HepG2 (cell line): ENCODE data around the gene MSMP. TPM values are rescaled to one million over a fixed set of nuclear protein-coding genes. Genes with fewer than 3 reads are reported as not detected.

Experiments
- GATAD2A ChIP-seq: IDR thresholded peaks from 2 replicates; pipeline ENCODE4 v1.6.1; 2016
- JUNB ChIP-seq: sonication (generic); formaldehyde crosslinking; IDR thresholded peaks from 2 replicates; pipeline ENCODE4 v1.8.0; 2022; ENCODE audit warnings: missing genetic modification reagents, mild to moderate bottlenecking, borderline replicate concordance
- NCOA2 ChIP-seq: sonication (generic); formaldehyde crosslinking; IDR thresholded peaks from 2 replicates; pipeline ENCODE4 v1.8.0; 2022; ENCODE audit warnings: inconsistent platforms
- NONO ChIP-seq, 2 experiments: fragments of 450-650 bp in 1 of 2; sonication (generic) in 1 of 2; formaldehyde crosslinking in 1 of 2; IDR thresholded peaks in 1 of 2; conservative IDR thresholded peaks in 1 of 2; 2 replicates each; pipeline versions ENCODE4 v1.6.1 to v1.8.0; 2017 to 2022; ENCODE audit warnings: mild to moderate bottlenecking in 1 of 2, missing genetic modification reagents in 1 of 2, moderate library complexity in 1 of 2
- ONECUT2 ChIP-seq: sonication (generic); formaldehyde crosslinking; IDR thresholded peaks from 2 replicates; pipeline ENCODE4 v1.4.0; 2020; ENCODE audit warnings: missing genetic modification reagents
- POLR2G ChIP-seq: fragments of 200-400 bp; formaldehyde crosslinking; IDR thresholded peaks from 2 replicates; pipeline ENCODE4 v1.6.1; 2018; ENCODE audit warnings: mild to moderate bottlenecking, low read depth, low read length, moderate library complexity
- RCOR2 ChIP-seq: IDR thresholded peaks from 2 replicates; pipeline ENCODE4 v1.6.1; 2016; ENCODE audit warnings: missing biosample characterization, missing genetic modification reagents
- SIN3B ChIP-seq: fragments of 150-350 bp; IDR thresholded peaks from 2 replicates; pipeline ENCODE4 v1.6.1; 2014; ENCODE audit warnings: low read length
- WIZ ChIP-seq: sonication (generic); formaldehyde crosslinking; IDR thresholded peaks from 2 replicates; pipeline ENCODE4 v1.5.1; 2020; ENCODE audit warnings: mild to moderate bottlenecking, missing genetic modification reagents
- ZMAT3 ChIP-seq: sonication (generic); formaldehyde crosslinking; conservative IDR thresholded peaks from 2 replicates; pipeline ENCODE4 v1.7.0; 2021; ENCODE audit warnings: missing genetic modification reagents
- ZNF335 ChIP-seq: sonication (generic); formaldehyde crosslinking; IDR thresholded peaks from 2 replicates; pipeline ENCODE4 v1.4.0; 2020; ENCODE audit warnings: missing genetic modification reagents
- ZNF441 ChIP-seq: sonication (generic); formaldehyde crosslinking; IDR thresholded peaks from 2 replicates; pipeline ENCODE4 v1.7.0; 2021; ENCODE audit warnings: missing genetic modification reagents, borderline replicate concordance
- ZNF614 ChIP-seq: IDR thresholded peaks from 2 replicates; pipeline ENCODE4 v1.6.1; 2018; ENCODE audit warnings: missing biosample characterization, missing genetic modification reagents, inconsistent platforms, borderline replicate concordance
- polyA plus RNA-seq, 8 experiments: library from polyadenylated mRNA; depleted of rRNA in 3 of 8; stranded (reverse) in 7 of 8; unstranded in 1 of 8; fragments of >200 nt; fragmentation: Illumina TruSeq in 4 of 8; extraction: Trizol in 4 of 8; gene quantifications; 2 replicates each; pipeline versions ENCODE4 v1.2.1 to v1.2.3, GENCODE V29; 2011 to 2016; ENCODE audit warnings: low read depth in 4 of 8, missing spikeins in 1 of 8, mixed read lengths in 1 of 8; ENCODE audit not compliant: insufficient read depth in 1 of 8
- total RNA-seq, 5 experiments: library from RNA; depleted of rRNA; stranded (reverse); fragments of >200 nt; fragmentation: Illumina TruSeq; extraction: Trizol; gene quantifications; 2 replicates each; pipeline ENCODE4 v1.2.3, GENCODE V29; 2016; ENCODE audit warnings: low read depth in 1 of 5
- TF ChIP-seq, protein P1 (sequence below): sonication (generic); formaldehyde crosslinking; IDR thresholded peaks from 2 replicates; pipeline ENCODE4 v1.4.0; 2020; ENCODE audit warnings: missing genetic modification reagents, borderline replicate concordance
- TF ChIP-seq, protein P2 (sequence below): sonication (generic); formaldehyde crosslinking; IDR thresholded peaks from 2 replicates; pipeline ENCODE4 v1.4.0; 2020; ENCODE audit warnings: missing genetic modification reagents
- TF ChIP-seq, protein P3 (sequence below): IDR thresholded peaks from 2 replicates; pipeline ENCODE4 v1.6.1; 2018; ENCODE audit warnings: missing genetic modification reagents, mild to moderate bottlenecking, missing compliant biosample characterization
- TF ChIP-seq, protein P4 (sequence below): sonication (generic); formaldehyde crosslinking; IDR thresholded peaks from 2 replicates; pipeline ENCODE4 v1.5.0; 2020; ENCODE audit warnings: missing genetic modification reagents, mild to moderate bottlenecking, borderline replicate concordance

MSMP gene
- total and polyA plus RNA-seq, 2 of the 13 experiments (the other 11 are each of a cell fraction or from before 2014, with no cell fraction given) = 0.24 to 0.46 TPM

DNA sequence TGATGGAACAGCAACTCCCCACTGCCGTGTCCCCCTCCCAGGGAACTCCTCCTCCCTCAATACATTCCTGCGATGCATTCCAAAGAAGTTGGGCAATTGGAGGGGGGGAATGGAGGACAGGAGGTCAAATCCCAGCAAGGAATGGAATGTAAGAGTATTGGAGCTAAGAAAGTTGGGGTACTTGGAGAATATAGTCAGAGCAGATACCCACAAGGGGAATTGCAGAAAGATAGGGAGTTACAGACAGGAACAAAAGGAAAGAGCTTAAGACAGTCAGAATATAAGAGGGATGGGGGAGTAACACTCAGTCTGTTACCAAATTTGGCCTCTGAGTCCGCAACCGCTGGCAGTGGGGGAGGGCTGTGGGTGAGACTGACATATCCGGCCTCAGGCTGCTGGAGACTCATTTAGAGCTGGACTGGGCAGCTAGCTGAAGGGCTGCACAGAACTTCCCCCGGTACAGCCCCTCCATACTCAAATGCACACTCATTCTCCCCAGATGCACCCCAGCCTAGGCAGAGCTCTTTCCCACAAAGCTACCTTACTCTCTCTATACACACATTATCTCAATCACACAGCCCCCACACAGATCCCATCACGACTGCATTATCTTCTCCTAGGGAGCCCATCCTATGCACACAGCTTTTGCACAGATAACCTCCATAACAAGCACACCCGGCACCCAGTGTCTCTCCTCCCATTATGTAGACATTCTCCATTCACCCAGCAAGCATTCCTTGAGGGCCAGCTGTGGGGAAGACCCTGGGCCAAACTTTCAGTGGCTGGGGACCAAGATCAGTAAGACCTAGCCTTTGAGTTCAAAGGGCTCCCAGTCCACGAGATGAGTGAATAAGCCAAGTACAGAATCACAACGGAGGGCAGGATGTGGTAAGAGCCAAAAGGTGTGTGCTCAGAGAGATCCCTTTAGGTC lies 25.8 kb downstream of the MSMP start (continued):
- TF ChIP-seq, protein P1, sequence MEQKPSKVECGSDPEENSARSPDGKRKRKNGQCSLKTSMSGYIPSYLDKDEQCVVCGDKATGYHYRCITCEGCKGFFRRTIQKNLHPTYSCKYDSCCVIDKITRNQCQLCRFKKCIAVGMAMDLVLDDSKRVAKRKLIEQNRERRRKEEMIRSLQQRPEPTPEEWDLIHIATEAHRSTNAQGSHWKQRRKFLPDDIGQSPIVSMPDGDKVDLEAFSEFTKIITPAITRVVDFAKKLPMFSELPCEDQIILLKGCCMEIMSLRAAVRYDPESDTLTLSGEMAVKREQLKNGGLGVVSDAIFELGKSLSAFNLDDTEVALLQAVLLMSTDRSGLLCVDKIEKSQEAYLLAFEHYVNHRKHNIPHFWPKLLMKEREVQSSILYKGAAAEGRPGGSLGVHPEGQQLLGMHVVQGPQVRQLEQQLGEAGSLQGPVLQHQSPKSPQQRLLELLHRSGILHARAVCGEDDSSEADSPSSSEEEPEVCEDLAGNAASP = peak; percentile 31; the same call in 1 of the 2 replicates
- TF ChIP-seq ZMAT3 (CRISPR knock-in tag) (no peak), RCOR2 (CRISPR knock-in tag) (0 out of 2 replicates have a peak, but pooled peaks have one; percentile 20), POLR2G (0 out of 2 replicates have a peak, but pooled peaks have one; percentile 44), GATAD2A (CRISPR knock-in tag) (peak; percentile 46; the same call in 1 of the 2 replicates), ZNF335 (CRISPR knock-in tag) (no peak), JUNB (0 out of 2 replicates have a peak, but pooled peaks have one; percentile 12), SIN3B (no peak), NCOA2 (CRISPR knock-in tag) (peak; percentile 33; the same call in 1 of the 2 replicates), ZNF614 (CRISPR knock-in tag) (0 out of 2 replicates have a peak, but pooled peaks have one; percentile 23), ONECUT2 (no peak), WIZ (CRISPR knock-in tag) (0 out of 2 replicates have a peak, but pooled peaks have one; percentile 42), NONO (IDR thresholded peaks at IDR 0.05) (no peak), NONO (CRISPR knock-in tag; conservative IDR thresholded peaks at IDR 0.05) (0 out of 2 replicates have a peak, but pooled peaks have one; percentile 36), ZNF441 (no peak)
- TF ChIP-seq, protein P2, sequence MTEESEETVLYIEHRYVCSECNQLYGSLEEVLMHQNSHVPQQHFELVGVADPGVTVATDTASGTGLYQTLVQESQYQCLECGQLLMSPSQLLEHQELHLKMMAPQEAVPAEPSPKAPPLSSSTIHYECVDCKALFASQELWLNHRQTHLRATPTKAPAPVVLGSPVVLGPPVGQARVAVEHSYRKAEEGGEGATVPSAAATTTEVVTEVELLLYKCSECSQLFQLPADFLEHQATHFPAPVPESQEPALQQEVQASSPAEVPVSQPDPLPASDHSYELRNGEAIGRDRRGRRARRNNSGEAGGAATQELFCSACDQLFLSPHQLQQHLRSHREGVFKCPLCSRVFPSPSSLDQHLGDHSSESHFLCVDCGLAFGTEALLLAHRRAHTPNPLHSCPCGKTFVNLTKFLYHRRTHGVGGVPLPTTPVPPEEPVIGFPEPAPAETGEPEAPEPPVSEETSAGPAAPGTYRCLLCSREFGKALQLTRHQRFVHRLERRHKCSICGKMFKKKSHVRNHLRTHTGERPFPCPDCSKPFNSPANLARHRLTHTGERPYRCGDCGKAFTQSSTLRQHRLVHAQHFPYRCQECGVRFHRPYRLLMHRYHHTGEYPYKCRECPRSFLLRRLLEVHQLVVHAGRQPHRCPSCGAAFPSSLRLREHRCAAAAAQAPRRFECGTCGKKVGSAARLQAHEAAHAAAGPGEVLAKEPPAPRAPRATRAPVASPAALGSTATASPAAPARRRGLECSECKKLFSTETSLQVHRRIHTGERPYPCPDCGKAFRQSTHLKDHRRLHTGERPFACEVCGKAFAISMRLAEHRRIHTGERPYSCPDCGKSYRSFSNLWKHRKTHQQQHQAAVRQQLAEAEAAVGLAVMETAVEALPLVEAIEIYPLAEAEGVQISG (CRISPR knock-in tag) = peak; percentile 16; the same call in 1 of the 2 replicates
- TF ChIP-seq, protein P3, sequence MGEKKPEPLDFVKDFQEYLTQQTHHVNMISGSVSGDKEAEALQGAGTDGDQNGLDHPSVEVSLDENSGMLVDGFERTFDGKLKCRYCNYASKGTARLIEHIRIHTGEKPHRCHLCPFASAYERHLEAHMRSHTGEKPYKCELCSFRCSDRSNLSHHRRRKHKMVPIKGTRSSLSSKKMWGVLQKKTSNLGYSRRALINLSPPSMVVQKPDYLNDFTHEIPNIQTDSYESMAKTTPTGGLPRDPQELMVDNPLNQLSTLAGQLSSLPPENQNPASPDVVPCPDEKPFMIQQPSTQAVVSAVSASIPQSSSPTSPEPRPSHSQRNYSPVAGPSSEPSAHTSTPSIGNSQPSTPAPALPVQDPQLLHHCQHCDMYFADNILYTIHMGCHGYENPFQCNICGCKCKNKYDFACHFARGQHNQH (CRISPR knock-in tag) = 0 out of 2 replicates have a peak, but pooled peaks have one; percentile 74
- TF ChIP-seq, protein P4, sequence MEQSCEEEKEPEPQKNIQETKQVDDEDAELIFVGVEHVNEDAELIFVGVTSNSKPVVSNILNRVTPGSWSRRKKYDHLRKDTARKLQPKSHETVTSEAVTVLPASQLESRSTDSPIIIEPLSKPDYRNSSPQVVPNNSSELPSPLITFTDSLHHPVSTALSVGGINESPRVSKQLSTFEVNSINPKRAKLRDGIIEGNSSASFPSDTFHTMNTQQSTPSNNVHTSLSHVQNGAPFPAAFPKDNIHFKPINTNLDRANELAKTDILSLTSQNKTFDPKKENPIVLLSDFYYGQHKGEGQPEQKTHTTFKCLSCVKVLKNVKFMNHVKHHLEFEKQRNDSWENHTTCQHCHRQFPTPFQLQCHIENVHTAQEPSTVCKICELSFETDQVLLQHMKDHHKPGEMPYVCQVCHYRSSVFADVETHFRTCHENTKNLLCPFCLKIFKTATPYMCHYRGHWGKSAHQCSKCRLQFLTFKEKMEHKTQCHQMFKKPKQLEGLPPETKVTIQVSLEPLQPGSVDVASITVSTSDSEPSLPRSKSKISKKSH = no peak
